Measurements from ENCODE around the gene MREG. TPM values are rescaled to one million over a fixed set of nuclear protein-coding genes. Genes with fewer than 3 reads are reported as not detected.
"Not testable (repeated sequence)": the region's sequence is repeated elsewhere in the genome, so short reads cannot be mapped to it uniquely, and the experiment has no call there.

The MREG gene
- total RNA-seq, 1 experiment from 2014 or later = 12.0 TPM

DNA sequence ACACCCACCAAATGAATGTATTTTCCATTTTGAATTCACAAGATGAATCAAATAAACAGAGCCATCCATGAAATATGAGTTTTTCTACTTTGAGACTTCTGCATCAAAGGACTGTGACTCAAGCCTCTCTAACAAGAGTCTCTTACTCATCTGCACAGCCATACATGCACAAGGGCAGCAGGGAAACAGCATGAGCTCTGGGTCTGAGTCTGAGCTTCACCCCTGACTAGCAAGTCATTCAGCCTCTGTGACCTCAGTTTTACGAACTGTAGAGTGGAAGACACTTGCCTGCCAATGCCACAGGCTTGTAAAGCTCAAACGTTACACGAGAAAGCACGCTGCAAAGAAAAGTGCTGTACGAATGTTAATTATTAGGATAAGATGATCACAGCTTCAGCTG is 42.9 kb downstream of the MREG start:
- in situ Hi-C loops (cut with HindIII; ENCODE audit: low pct_unique_long_range_greater_than_20kb, low sequenced_read_pairs) = no loop called here
- no peak for DNase-seq (ENCODE audit: low read depth)

DNA sequence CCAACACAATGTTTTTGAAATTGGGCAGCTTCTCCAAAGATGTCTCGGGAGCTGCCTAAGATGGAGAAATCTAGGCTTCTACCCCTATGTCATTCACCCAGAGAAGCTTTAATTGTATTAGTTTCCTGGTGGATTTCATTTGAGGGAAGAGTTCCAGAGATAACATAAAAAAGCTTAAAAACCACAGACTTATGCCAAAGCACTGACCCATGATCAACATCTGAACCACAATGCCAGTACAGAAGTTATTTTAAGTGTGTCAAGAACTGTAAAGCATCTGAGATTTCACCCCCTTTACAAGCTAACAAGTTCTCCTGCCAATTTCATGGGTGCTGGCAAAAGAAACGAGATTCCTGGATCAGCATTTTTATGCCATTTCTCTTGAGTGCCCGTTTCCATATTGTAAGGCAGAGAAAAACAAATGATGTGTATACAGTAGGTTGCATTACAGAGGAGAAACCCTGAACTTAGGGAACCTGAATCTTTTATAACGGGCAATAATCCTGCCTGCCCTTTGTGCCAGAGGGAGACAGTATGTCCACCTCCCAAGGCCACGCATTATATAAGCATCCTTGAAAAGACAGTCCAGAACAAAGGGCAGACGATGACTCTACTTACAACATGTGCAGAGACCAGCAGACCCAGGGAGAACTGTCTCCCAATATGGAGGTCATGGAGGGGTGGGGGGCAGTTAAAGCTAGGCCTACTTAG is 44.1 kb downstream of the MREG start:
- in situ Hi-C loops (cut with HindIII; ENCODE audit: low pct_unique_long_range_greater_than_20kb, low sequenced_read_pairs) = no loop called here
- peak; percentile 49 for DNase-seq (ENCODE audit: low read depth)

DNA sequence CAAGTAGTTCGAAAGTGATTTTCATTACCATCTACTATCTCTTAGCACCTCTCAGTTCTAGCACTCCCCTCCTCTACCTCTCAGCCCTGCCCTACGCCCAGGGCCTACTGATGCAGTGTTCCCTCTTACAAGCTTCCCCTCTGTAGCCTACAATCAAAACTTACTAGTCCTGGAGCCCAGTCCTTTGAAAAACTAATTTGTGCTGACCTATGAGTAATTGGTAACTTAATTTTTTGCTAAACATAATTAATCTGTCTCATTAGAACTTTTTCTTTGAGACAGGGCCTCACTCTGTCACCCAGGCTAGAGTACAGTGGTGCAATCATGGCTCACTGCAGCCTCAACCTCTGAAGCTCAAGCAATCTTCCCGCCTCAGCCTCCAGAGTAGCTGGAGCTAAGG is 44.9 kb downstream of the MREG start:
- DNase-seq (ENCODE audit: low read depth) = no peak
- in situ Hi-C loops (cut with HindIII; ENCODE audit: low pct_unique_long_range_greater_than_20kb, low sequenced_read_pairs) = no loop called here

DNA sequence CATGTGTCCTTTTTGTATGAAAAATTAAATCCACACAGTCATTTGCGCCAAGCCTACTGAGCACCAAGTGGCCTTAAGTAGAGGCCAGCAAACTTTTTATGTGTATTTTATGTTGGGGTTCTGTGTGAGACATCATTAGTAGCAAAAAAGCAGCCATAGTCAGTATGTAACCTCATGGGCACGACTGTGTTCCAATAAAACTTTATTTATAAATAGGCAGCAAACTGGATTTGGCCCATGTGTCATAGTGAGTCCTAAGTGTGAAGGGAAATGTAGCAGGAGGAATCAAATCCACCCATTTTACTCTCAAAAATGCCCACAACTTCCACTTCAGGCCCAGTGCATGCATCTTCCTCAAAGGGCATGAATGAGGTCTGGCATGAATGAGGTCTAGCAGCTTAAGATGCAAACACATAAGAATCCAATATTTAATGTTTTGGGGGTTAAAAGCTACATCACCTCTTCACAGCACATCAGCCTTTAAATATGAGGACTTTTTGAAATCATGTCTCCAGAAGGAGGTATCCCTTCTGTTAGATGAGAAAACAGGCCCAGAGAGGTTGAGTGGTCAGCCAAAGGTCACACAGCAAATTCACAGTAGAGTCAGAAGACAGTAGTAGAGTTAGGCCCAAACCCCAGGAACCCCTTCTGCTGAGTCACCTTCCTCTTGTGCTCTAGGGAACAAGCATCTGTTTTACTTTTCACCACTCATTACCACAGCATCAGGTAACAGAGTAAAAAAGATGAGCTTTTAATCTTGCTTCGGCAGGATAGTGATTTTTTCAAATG is 45.6 kb downstream of the MREG start:
- no peak for DNase-seq (ENCODE audit: low read depth)
- in situ Hi-C loops (cut with HindIII; ENCODE audit: low pct_unique_long_range_greater_than_20kb, low sequenced_read_pairs) = no loop called here

DNA sequence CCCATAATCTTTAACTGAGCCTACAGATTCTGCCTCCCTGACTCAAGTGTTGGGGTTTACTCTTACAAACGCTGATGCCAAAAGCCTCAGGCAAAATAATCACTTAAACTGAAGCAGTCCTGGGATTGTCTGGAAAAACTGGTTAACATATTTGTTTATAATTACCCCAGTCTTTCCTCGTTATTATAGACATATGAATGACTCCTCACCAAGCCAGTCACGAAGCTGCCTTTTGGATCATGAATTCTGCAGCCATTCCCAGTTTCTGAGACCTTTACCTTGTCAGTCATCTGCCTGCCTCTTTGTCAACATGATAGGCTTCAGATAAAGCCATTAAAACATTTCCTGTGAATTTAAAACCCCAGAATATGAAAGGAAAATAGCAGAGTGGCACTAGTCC is 46.4 kb downstream of the MREG start:
- in situ Hi-C loops (cut with HindIII; ENCODE audit: low pct_unique_long_range_greater_than_20kb, low sequenced_read_pairs) = no loop called here
- no peak for DNase-seq (ENCODE audit: low read depth)

DNA sequence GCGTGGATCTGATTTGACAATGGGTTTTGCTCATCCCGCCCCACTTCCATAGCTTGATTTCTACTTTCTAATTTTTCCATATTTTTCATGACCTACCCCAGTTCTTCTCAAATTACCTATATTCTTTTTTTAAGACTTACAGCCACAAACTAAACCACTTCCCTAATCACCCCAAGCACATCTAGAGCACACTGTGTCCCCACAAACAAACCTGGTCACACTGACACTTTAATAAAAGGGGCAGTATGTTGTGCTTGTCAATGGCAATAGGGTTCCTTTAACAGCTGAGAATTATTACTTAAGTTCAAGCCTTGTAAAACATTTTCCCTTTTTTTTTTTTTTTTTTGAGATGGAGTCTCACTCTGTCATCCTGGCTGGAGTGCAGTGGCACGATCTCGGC is 47.1 kb downstream of the MREG start:
- in situ Hi-C loops (cut with HindIII; ENCODE audit: low pct_unique_long_range_greater_than_20kb, low sequenced_read_pairs) = no loop called here
- DNase-seq (ENCODE audit: low read depth) = no peak

DNA sequence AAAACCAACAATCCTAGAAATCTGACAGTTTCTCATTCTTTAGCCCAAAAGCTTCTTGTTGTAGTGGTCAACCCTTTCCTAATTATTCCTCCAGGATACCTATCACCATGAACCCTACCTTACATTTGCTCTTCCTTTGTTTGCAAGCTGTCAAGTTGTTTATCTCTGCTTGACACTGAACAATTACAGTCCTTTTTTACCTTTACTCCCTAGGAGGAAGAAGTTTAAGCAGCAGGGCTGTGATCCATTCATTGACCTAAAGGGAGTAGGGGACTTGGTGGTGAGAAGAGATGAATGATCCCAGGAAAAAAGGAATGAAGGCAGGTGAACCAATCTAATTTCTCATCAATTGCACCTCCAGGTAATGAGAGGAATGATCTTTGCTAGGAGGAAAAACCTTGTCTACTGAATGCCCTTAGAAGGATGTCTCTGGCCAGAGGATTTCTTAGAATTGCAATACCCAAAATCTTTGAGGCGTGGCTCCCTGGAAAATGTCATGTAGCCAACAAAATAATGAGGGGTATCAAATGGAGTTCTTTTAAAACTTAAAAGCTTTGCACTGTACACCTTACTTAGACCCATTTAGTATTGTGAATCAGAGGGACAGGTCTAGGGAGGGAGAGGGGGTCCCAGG is 47.7 kb downstream of the MREG start:
- in situ Hi-C loops (cut with HindIII; ENCODE audit: low pct_unique_long_range_greater_than_20kb, low sequenced_read_pairs) = no loop called here
- DNase-seq (ENCODE audit: low read depth) = no peak

DNA sequence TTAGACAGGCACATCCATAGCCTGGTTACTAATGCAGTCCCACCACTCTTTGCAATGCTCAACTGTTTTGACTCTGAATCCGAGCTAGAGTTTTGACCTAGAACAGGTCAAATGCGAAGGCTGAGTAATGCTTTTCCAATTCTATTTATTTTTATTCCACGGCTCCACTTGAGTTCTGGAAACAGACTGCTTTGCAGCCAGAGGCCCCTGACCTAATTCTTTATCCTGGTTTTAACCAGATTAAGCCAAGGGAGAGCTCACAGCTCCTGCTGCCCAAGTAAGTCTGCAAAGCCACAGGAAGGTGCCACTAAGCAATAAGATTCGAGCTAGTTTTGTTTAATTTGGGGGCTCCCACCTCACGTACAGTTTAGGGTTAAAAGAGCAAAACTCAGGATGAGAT is 51.4 kb downstream of the MREG start:
- no peak for DNase-seq (ENCODE audit: low read depth)
- in situ Hi-C loops (cut with HindIII; ENCODE audit: low pct_unique_long_range_greater_than_20kb, low sequenced_read_pairs) = no loop called here

DNA sequence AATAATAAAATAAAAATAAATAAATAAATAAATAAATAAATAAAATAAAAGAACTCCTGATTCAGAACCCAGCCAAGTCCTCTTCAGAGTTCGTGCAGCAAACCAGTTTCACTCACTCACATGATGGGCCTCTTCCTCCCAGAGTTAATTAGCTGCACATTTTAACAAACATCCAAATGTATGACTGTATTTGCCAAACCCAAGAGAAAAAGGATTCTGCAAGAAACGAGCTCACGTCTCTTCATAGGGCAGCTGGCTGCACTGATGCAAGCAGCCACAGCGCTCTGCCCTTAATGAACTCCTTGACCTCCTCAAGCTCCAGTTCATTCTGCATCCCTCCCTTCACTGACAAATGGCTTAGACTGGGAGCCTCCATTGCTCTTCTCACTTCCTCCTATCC is 55.1 kb downstream of the MREG start:
- in situ Hi-C loops (cut with HindIII; ENCODE audit: low pct_unique_long_range_greater_than_20kb, low sequenced_read_pairs) = no loop called here
- DNase-seq (ENCODE audit: low read depth) = no peak

DNA sequence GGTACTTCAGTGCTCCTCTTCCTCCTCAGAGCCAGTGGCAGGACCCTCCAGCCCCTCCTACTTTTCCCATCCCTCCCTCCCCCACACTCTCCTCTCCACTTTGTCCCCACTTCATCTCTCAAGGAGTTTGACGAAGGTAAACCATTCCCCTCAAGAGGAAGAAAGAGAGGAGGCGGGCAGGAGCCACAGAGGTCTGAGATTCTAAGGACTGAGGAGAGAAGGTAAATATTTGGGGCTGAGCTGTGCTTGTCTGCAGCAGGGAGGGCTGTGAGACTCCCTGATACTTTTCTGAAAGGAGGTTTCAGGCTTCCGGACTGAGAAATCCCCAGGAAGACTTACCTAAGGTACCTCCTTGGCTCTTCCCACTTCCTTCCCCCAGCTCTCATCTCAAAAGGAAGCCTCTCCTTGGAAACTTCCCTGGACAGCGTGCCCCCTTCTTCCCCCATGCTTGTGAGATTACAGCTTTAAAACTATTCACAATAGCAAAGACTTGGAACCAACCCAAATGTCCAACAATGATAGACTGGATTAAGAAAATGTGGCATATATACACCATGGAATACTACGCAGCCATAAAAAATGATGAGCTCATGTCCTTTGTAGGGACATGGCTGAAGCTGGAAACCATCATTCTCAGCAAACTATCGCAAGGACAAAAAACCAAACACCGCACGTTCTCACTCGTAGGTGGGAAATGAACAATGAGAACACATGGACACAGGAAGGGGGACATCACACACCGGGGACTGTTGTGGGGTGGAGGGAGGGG is 55.8 kb downstream of the MREG start:
- in situ Hi-C loops (cut with HindIII; ENCODE audit: low pct_unique_long_range_greater_than_20kb, low sequenced_read_pairs); DNase-seq (ENCODE audit: low read depth): not testable (repeated sequence)

DNA sequence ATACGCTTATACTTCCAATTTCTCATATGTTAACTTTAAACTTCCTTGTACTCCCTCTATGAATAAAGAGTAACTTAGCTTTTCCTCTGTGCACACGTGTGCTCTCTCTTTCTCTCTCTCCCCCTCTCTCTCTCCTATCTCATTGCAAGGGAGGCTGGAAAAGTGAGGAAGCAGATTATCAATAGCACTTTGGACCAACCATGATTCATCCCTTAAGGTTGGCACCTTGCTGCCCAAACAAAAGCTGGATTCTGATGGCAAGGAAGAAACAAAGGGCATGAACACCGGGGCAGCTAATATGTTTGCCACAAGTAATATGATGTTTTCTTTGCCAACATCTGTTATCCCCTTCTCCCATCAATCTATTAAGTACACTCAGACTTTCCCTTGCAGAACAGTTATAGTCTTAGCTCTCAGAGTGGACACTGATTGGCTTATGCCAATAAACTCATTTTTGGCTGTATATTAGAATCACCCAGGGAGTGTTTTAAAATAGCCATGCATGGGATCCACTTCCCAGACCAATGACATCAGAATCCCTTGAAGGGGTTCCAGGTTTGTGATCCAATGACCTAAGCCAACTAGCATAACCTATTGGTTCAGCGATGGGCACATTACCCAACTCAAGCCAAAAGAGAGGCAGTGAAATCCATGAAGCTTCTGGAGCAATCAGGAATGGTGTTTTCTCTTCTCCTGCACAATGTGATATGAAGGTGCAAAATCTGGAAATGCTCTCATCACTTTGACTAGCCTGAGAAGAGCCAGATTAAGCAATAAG is 60.3 kb downstream of the MREG start:
- in situ Hi-C loops (cut with HindIII; ENCODE audit: low pct_unique_long_range_greater_than_20kb, low sequenced_read_pairs) = no loop called here
- no peak for DNase-seq (ENCODE audit: low read depth)

DNA sequence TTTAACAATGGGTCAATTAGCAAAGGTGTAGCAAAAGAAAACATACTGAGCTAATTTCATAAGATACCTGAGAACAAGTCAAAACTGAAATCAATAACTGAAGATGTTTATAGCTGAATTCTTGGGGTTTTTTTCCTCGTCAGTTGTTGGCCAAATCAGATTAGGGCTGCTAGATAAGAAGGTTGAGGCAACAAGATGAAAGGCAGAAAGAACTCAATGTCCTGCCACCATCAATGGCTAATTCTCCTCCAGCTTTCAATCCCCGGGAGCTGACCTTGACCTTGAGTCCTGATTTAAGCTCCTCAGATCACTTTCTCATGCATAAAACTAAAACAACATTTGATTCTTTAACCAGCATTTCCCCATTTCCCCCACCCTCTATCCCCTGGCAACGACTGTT is 61.8 kb downstream of the MREG start:
- in situ Hi-C loops (cut with HindIII; ENCODE audit: low pct_unique_long_range_greater_than_20kb, low sequenced_read_pairs) = no loop called here
- DNase-seq (ENCODE audit: low read depth) = no peak

DNA sequence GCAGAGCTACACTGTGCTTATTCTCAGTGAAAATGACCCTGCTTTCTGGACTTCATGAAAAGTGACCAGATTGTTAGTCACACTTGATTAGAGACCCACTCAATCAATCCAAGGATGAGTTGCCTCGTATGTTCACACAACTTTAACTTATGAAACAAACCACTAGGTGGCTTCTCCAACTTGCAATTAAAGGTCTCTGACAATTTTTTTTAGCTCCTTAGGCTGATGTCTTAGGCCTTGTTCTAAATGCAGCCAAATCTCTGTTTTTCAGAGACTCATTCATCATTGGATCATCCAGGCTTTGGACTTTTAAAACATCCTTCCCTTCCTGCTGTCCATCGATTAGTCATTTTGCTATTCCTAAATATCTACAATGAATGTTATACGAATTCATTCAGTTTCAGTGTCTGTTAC is 63.4 kb downstream of the MREG start:
- DNase-seq (ENCODE audit: low read depth) = peak; percentile 33
- in situ Hi-C loops (cut with HindIII; ENCODE audit: low pct_unique_long_range_greater_than_20kb, low sequenced_read_pairs) = no loop called here

DNA sequence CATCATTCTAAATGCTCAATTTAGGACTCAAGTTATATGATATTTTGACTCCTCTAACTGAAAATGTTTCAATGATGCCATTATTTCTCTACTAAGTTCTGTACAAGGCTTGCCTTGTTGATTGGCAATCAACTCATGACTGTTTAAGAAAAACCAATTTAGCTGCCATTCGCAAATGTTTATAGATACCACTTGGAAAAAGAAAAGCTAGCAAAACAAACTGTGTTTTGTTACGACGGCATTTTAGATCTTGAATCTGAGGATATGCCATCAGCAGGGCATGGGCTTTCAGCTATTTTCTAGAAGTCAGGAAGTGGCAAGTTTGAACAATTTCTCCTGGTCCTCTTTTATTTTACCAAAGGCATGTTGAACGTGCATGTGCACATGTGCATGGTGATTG is 65.3 kb downstream of the MREG start:
- in situ Hi-C loops (cut with HindIII; ENCODE audit: low pct_unique_long_range_greater_than_20kb, low sequenced_read_pairs) = no loop called here
- DNase-seq (ENCODE audit: low read depth) = no peak

DNA sequence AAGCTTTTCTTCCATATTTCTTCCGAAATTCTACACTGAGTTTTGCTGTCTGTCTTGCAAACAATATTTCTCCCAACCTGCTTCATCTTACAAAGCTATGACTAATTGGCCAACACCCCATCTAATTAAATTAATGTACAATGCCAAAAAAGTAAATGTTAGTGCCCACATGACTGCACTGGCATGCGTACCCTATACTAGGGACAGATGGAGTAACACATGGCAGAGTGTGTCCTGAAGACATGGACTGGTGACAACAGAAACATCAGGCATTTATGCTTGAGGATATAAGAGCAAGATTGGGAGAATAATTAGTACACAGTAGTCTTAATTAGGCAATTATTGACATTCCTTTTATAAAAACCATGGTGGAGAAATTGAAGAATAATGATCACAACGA is 66.8 kb downstream of the MREG start:
- in situ Hi-C loops (cut with HindIII; ENCODE audit: low pct_unique_long_range_greater_than_20kb, low sequenced_read_pairs) = no loop called here
- no peak for DNase-seq (ENCODE audit: low read depth)

DNA sequence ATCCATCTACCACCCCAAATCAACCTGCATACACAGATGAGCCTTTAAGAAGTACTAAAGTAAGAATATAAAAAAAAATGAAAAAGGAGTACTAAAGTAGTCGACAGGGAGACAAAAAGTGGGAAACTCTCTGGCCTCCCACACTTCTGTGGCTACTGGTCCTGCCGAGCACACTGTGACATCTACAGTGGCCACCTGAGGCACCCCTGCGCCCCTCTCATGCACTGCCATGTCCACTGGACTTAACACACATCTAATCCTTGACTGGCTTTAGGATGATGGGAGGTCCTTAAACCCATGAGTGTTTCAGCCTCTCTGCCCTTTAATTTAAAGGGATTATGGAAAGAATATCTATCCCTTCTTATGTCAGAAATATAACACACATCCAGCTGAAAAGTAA is 71.2 kb downstream of the MREG start:
- in situ Hi-C loops (cut with HindIII; ENCODE audit: low pct_unique_long_range_greater_than_20kb, low sequenced_read_pairs) = no loop called here
- DNase-seq (ENCODE audit: low read depth) = no peak

DNA sequence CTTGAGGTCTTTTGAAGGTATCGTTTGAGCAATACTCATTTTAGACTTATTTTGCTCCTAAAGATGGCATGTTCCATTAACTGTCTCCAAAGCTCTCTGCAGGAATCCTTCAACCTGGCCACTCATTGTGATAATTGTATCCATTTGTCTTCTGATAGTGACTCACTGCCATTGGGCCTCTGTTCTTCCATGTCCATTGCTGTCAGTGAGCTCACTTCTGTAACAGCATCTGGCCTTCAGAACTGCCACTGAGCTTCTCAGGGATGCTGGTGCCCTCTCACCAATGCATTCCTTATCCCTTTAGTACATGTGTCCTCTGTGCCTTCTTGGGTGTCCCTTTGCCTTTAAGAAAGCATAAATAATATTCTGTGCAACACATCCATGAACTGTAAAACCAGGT is 71.6 kb downstream of the MREG start:
- in situ Hi-C loops (cut with HindIII; ENCODE audit: low pct_unique_long_range_greater_than_20kb, low sequenced_read_pairs) = no loop called here
- DNase-seq (ENCODE audit: low read depth) = no peak

DNA sequence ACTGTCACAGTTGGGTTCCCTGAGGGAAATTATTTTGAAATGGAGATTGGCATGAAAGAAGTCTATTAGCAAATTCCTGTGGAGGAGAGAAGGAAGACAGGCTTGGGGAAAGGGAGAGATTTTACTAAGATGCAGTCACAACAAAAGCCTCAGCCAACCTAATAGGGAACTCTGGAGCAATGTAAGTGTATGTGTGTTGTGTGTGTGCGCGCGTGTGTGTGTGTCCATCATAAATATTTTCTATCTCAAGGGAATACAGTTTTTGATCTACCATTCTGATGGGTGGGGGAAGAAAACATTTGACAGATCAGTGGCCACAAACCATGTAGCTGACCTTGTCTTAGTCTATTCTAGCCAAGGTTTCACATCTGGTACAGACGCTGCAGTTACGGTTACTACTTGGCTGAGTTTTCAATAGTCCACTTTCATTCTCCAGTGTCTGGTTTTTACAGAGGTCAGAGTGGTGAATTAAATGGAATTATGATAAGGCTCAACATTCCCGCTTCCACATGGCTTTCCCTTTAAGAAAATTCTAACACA is 72.6 kb downstream of the MREG start:
- DNase-seq (ENCODE audit: low read depth) = no peak
- in situ Hi-C loops (cut with HindIII; ENCODE audit: low pct_unique_long_range_greater_than_20kb, low sequenced_read_pairs) = no loop called here

Data from Caki2 (cell line).